GM18499 (cell line): ENCODE measurements around the gene CAB39.
A peak's percentile ranks its signal among the peaks of the same experiment; 100 is the strongest.
"Not testable (repeated sequence)": the region's sequence is repeated elsewhere in the genome, so short reads cannot be mapped to it uniquely, and the experiment has no call there.

Experiments used
- ATAC-seq: cut with Tn5 transposase; IDR thresholded peaks from one replicate; pipeline ENCODE4 v1.9.1; 2021; ENCODE audit warnings: moderate number of reproducible peaks; ENCODE audit not compliant: insufficient read depth, unreplicated experiment

The CAB39 gene

GRCh38 chr2:230711224-230711623, 1.4 kb upstream of the CAB39 start:
- ATAC-seq: no peak

GRCh38 chr2:230713331-230714135, 891 bp downstream of the CAB39 start:
- ATAC-seq: peak; percentile 11

- no peak for ATAC-seq
Observed at GRCh38 chr2:230714136-230714480, 1.5 kb downstream of the CAB39 start.

GRCh38 chr2:230715201-230715600, 2.6 kb downstream of the CAB39 start:
- no peak for ATAC-seq

GRCh38 chr2:230716588-230716987, 3.9 kb downstream of the CAB39 start:
- no peak for ATAC-seq

- no peak for ATAC-seq
Observed at GRCh38 chr2:230717600-230717999, 5.0 kb downstream of the CAB39 start.

- ATAC-seq: no peak
Observed at GRCh38 chr2:230719340-230719739, 6.7 kb downstream of the CAB39 start.

- ATAC-seq: no peak
Observed at GRCh38 chr2:230721712-230722111, 9.1 kb downstream of the CAB39 start.

- ATAC-seq: no peak
Observed at GRCh38 chr2:230722207-230722885, 9.7 kb downstream of the CAB39 start.

- ATAC-seq: no peak
Observed at GRCh38 chr2:230723363-230723762, 10.7 kb downstream of the CAB39 start.

GRCh38 chr2:230724957-230725356, 12.3 kb downstream of the CAB39 start:
- not testable (repeated sequence) for ATAC-seq

GRCh38 chr2:230731512-230731911, 18.9 kb downstream of the CAB39 start:
- no peak for ATAC-seq

GRCh38 chr2:230732914-230733401, 20.3 kb downstream of the CAB39 start:
- no peak for ATAC-seq

- ATAC-seq: no peak
Observed at GRCh38 chr2:230734247-230735175, 21.9 kb downstream of the CAB39 start.

- no peak for ATAC-seq
Observed at GRCh38 chr2:230735884-230736283, 23.2 kb downstream of the CAB39 start.

- ATAC-seq: no peak
Observed at GRCh38 chr2:230737300-230737699, 24.7 kb downstream of the CAB39 start.

- ATAC-seq: no peak
Observed at GRCh38 chr2:230737791-230738226, 25.2 kb downstream of the CAB39 start.

GRCh38 chr2:230738391-230738811, 25.8 kb downstream of the CAB39 start:
- ATAC-seq: no peak

- ATAC-seq: no peak
Observed at GRCh38 chr2:230738924-230739323, 26.3 kb downstream of the CAB39 start.

GRCh38 chr2:230739961-230740360, 27.3 kb downstream of the CAB39 start:
- ATAC-seq: no peak

- ATAC-seq: no peak
Observed at GRCh38 chr2:230742781-230743180, 30.1 kb downstream of the CAB39 start.
